RPMI8226 (cell line): ENCODE measurements around the gene THADA.

ENCODE experiments used
- DNase-seq: peaks from one replicate; pipeline ENCODE4 v3.0.0-alpha.2; 2015

The THADA gene

DNA sequence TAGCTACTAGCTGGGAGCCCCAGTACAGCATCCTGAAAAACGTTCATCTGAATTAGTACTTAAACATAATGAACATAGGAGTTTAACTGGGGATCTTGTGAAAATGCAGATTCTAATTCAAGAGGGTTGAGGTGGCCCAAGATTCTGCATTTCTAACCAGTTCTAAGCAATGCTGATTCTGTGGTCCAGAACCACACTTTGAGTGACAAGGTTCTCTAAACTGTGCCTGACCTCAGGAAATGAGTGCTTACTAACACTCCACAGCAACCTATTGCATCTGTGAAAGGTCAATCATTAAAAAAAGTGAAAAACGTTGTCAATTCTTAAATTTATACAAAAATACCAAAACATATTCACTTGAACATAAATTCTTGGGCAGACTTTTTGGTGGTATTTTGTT, 212.3 kb downstream of the THADA start:
- no peak for DNase-seq

DNA sequence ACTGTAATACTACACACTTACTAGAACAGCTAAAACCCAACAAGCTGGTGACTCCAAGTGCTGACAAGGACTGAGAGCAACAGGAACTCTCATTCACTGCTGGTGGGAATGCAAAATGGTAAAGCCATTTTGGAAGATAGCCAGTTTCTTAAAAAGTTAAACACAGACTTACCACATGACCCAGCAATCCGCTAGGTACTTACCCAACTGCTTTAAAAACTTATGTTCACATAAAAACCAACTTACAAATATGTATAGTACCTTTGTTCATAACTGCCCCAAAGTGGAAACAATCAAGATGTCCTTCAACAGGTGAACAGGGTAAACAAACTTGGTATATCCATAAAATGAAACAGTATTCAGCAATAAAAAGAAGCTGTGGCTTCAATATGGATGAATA, 216.3 kb downstream of the THADA start:
- DNase-seq = no peak

DNA sequence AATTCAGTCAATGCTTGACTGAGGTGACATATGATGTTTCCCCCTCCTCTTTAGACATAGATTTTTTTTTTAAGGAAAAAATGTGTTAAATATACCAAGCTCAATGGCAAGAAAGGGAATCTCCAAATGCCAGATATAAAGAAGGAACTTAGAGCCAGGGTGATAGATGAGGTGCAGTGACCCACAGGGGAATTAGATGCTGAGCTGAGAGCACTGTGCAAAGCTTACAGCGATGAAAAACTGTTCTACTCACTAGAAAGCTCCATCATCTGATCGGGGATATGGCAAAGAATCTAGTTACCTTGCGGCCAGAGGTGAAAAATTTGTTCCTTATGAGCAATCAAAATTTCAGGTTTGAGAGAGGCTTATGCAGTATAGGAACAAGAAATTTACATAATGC, 218.5 kb downstream of the THADA start:
- DNase-seq = no peak

DNA sequence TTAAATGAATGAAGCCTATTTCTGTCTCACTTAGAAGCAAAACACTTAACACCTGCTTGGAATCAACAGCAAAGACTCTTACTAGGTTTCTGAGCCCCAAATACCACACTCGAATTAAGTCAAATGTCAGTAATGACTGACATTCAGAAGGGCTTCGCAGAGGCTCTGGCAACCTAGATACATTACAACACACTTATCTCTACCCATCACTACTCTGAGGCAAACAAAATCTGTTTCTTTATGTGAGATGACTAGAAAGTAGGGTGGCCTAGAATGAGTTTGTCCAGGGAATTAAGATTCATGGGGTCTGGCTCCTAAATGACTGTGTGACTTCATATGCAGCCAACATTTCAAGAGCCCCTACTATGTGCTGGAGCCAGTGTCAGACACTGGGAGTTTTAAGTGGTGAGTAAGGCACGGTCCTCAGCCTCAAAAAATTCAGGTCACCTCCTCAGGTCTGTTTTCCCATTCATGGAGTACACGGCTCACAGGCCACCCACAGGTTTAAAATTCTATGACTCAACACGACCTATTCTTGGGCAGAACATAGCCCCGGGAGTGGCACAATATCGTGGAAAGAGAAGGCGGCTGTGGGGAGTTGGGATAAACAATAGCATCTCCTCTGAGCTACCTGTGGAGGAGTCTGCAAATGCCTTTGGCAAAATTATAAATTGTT, 219.2 kb downstream of the THADA start:
- no peak for DNase-seq

DNA sequence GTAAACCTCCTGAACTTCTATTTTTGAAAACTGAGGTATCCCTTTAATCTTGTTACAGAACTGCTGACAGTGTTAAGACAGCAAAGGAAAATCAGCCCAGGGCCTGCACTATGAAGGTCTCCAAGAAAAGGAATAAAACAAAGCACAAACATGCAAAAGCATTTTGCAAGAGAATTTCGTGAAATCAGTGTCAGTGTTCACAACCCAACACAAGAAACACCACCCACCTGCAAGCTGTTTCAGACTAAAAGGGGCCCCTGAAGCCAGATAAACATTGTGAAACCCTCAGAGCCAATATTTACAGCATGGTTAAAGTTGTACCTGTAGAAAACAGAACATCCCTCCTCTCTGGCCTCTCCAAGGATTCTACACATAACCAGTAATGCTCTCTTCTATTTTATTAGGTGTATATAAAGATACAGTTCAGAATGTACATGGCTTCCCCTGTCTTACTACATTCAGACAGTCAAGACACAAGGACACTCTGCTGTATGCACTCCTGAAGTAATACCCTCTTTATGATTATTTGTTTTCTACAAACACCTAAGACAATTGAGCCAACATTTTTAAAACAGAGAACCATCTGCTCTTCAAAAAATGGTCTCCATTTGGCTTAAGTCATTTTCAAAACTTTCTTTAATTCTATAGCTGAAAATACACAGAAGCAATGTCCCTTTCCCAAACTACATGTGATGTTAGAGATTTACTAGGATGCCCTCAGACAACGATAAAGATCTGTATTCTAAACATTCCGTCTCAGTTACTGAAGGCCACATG, 219.9 kb downstream of the THADA start:
- no peak for DNase-seq

DNA sequence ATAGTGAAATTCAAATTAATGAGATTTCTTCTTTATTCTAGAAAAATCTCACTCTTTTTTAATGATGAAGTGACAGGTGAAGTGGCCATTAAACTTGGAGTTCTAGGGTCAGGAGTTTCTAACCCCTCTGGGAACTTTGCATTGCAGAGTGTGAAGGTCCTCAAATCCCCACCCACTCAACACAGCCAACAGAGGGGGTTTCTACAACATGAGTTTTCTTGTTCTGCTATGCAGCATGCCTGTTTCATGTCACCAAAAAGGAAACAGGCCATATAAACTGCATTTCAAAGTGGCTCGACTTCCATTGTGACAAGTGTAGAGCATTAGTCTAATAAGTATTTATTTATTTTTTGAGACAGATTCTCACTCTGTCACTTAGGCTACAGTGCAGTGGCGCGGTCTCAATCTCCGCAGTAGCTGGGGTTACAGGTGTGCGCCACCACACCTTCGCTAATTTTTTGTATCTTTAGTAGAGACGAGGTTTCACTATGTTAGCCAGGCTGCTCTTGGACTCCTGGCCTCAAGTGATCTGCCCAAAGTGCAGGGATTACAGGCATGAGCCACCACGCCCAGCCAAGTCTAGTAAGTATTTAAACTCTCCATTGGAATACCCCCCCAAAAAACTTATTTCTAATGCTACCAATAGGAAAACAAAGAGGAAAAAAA, 223.3 kb downstream of the THADA start:
- DNase-seq = no peak

DNA sequence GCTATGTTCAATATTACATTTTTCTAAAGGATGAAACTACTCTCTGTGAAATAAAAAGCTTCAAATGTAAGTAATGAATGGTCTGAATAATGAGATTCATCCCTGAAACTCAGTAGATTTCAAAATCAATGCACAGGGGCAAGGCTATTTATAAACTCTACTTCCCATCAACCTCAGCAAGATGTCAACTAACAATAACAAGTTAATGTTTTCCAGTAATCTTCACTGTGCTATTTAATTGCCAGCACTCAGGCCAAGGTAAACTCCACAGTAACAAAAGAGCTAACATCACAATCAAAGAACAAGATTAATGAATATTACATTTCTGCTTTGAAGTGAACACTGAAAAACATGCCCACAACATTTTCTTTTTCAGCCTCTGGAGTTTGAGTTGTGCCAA, 225.1 kb downstream of the THADA start:
- DNase-seq = no peak

DNA sequence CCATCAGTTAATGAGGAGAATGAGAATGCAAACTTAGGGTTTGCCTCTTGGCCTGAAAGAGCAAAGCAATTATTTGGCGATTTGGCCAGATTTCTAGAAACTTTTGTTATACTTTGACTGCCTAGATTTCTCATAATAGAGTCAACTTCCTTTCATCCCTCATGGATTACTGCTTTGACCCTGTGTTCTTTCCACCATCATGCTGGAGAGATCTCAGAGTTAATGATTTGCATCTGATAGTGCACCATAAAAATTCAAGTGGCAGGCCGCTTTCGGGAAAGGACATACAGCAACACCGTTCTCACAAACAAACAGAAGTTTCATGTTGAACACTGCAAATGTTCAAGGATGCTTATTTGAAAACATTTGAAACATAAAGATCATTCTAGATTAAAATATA, 225.7 kb downstream of the THADA start:
- no peak for DNase-seq

DNA sequence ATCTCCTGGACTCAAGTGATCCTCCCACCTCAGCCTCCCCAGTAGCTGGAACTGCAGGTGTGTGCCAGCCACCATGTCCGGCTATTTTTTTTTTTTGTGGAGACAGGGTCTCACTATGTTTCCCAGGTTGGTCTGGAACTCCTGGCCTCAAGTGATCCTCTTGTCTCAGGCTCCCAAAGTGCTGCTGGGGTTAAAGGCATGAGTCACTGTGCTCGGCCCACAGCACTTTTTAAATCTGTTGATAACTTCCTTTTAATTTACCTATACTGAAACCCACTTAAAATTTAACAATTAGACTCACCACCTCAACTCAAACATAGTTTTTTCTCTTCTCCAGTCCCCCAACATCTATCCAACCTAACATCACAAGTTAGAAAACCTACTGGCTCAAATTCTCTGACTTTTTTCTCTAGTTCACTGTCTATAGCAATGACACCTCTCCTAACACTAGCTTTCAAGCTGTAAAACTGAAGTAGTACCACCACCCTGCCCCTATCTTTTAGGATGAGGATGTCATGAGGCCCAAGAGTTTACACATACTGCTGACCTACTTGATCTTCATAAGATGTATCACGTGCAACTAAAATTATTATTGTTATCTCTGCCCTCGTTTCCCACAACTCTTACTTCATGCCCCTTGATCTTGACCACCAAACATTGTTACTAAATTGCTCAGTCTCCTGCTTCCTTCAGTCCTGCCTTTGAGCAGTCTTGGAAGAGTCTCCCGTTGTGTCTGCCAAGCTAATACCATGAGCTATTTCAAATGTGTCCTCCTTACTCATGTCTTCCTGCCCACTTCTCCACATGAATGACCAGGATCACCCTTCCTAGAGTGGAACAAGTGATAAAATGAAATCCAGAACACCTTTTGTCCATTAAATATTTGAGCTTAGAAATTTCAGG, 227.1 kb downstream of the THADA start:
- no peak for DNase-seq

DNA sequence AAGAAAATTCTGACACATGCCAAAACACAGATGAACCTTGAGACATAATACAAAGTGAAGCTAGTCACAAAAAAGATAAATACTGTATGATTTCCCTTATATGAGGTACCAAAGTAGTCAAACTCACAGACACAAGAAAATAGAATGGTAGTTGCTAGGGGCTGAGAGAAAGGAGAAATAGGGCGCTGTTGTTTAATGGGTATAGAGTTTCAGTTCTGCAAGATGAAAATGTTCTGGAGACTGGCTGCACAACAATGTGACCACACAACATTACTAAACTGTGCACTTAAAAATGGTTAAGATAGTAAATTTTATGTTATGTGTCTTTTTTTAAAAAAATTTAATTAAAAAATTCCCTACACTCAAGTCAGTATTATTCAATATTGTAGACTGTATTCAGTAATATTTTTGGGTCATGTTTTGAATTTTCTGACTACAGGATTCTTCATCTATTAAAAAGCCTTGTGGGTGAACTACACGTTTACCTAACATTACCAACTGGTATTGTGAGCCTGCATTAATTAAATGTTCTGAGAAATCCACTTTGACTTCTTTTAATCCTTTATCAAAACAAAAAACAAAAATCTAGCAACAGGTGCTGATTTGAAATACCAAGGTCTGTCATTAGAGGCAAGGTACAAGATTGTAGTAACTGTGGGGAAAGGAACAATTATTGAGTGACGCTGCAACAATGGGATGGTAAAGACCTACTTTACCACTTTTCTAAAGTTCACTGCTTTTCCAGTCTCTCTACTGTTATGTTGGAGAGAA, 228.6 kb downstream of the THADA start:
- no peak for DNase-seq

DNA sequence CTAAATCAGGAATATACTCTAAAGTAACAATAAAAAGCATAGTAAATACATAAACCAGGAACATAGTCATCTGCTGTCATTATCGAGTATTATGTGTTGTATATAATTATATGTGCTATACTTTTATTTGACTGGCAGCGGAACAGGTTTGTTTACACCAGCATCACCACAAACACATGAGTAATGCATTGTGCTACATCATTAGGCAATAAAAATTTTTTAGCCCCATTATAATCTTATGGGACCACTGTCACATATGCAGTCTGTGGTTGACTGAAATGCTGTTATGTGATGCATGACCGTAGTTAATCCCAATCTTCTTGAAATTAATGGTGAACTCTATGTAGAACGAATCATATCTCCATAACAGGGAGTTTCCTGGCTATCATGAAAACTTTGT, 232.7 kb downstream of the THADA start:
- no peak for DNase-seq

DNA sequence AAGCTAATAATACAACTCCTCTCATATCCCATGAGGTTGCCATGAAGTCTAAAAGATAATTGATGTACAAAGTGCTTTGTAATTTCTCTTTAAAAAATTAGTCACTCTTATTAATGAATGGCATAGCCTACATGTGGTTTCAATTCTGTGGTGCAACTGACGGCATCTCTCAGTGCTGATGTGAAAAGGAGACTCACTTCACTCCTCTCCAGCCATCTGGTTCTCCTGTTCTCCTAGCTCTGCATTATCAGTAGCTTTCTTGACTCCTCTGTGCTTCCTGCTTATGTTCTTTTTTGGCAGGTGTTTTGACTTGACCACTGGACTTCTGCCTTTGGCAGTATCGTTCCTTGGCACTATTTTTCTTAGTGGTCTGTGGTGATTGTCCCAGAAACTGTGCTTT, 234.6 kb downstream of the THADA start:
- no peak for DNase-seq

DNA sequence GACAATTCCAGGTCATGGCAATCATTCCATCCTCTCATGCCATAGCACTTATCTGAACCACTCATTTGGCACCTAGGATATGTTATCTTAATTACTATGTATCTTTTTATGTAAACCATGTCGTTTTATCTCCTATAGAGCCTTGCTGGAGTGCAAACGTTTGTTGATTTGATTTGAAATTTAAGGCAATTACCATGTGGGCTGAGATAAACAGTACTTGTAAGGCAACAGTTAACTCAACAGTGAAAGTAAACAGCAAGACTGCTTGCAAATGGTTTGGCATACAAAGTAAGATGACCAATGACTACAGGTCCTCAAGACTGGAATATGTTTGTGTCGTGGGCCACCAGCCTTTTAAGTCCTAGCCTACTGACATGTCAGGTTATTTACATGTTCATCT, 235.7 kb downstream of the THADA start:
- no peak for DNase-seq

DNA sequence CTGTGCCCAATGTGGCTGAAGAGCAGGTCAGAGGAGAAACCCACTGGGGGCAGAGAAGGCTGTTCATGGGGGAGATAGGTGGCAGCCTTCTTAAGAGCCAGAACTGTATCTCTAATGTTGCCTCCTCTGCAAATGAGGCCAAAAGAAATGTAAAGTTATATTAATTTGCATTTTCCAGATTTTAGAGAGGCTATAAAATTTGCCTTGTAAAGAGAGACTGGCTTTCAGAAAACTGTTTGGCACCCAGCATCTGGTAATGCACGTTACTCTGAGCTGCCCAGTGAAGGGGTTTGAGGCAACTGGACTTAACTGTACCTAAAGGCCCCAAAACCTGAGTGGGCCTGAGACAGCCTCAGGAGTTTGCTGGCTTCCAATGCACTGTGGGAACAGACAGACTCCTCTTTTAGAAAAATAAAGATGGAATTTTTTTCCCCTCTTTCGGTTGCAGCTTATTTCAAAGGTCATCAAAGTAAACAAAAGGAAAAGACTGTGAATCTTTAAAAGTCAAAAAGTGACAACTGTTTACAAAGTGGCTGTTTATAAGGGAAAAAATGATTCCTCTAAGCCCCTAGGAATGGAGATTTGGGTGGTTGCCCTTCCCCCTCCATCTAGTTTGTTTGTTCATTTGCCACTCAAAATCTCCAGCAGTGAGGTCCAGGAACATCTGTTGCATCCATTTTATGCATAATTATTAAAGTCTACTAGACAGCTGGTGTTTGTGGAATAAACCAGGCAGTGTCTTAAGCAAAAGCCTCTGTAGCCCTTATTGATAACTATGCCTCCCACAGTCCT, 237.2 kb downstream of the THADA start:
- DNase-seq = no peak

DNA sequence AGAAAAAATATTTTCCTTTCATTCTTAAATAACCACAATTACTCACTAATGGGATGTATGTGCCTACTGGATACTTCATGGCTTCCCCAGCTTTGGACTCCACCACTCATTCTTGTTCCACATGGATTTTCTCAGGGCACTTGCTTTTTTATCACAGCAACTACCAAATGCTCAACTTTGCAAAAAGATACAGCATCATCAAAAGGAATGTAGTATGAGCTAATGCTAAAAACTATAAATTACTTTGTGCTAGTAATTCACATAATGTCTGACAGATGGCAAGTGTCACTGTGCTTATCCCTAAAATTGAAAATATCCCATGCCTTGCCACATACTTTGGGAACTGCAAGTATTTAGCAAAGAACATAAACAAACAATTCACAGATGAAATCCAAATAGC, 239.1 kb downstream of the THADA start:
- DNase-seq = no peak

DNA sequence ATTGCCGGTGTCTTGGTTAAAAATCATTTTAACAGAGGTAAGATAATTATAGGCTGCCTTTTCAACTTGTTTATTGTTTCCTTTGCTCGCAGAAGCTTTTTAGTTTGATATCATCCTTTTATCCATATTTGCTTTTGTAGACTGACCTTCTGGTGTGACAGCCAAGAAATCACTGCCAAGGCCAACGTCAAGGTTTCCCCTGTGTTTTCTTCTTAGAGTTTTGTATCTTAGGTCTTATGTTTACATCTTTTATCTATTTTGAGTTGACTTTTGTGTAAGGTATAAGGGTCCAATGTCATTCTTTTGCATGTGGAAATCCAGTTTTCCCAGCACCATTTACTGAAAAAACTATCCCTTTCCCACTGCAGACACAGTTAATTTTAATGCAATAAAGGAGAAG, 240.4 kb downstream of the THADA start:
- DNase-seq = no peak

DNA sequence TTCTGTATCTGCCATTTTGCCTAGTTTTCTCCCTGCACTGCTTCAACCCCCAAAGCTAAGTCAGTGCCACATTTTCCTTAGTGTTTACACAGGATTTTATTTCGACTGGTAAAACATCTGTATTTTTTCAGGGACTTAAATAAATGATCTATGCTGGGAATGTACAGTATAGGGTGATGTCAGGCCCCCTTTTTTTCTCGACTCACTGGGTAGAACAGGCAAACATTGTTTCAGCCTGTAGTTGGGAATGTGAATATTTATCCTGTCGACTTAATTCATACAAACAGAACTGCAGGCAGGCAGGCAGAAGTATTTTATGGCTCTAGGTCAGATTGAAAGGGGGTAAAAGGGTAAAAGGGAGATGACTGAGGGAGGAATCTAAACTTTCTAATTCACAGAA, 245.9 kb downstream of the THADA start:
- DNase-seq = no peak

DNA sequence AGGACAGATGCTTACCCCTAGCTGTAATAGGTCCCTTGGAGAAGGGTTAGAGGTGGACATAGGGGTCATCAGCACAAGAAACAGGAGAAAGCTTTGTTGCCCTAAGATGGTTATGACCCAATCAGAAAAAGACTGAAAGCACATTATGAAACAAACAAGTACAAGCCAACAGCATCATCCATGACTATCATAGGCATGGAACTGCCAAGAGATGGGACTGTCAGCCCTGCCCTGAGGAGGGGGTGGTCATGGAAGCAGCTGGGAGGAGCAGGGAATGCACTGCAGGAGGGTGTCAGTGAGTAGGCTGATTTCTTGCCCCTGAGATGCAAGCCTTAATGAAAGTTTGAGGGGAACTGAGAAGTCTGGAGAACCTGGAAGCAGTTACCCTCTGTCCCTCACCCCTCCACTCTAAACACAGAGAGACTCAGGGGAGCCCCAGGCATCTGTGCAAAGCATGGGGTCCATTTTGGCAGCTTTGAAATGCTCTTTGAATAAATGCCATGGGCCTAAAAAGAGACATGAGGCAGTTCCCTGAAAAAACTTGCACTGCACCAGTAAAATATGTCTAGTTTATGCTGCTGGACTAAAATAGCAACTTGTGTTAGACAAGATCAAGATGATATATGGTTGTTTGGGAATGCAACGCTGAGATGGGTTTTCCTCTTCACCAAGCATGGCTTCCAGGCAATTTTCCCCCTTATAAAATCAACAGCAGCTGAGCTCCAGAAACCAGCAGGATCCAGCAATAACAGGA, 246.8 kb downstream of the THADA start:
- DNase-seq = no peak

DNA sequence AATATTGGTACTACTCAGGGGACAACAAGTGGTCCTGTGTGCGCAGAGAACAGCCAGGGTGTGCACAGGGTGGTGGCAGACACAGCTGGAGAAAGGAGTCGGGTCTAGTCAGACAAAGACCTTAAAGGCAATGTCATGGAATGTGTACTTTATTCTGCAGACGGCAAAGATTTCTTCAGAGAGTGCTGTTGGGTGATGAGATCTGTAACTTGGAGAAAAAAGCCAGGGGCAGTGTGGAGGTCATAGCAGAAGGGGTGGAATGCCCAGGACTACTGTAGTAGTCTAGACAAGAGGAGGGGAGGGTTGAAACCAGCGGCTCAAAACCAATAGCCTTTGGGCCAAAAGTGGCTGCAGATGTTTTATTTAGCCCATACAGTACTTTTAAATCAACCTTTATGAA, 248.1 kb downstream of the THADA start:
- DNase-seq = no peak
